Keratinocyte (primary cell): Measurements from ENCODE around the gene KLHDC4. TPM values are rescaled to one million over a fixed set of nuclear protein-coding genes. Genes with fewer than 3 reads are reported as not detected.

Experiments
- DNase-seq: peaks from one replicate; pipeline ENCODE4 v3.0.0-alpha.2; 2011; ENCODE audit warnings: low read depth, missing footprints, low spot score
- FAIRE-seq: peaks from 2 replicates; lab custom pipeline; 2011; peaks lifted over from hg19 to GRCh38; lab: Jason Lieb, UNC
- H2AFZ ChIP-seq: 2 replicates; pipeline ENCODE4 v1.6.0; 2012; ENCODE audit warnings: low read length, control low read depth, inconsistent platforms; ENCODE audit not compliant: control insufficient read depth
- H3K27ac ChIP-seq: 2 replicates; pipeline ENCODE4 v1.5.1; 2011; ENCODE audit warnings: low read length; ENCODE audit not compliant: control insufficient read depth, insufficient read depth
- H3K27me3 ChIP-seq: 3 replicates; pipeline ENCODE4 v1.6.0; 2011; ENCODE audit warnings: low read length; ENCODE audit not compliant: control insufficient read depth, insufficient read depth; ENCODE audit errors: extremely low read depth
- H3K36me3 ChIP-seq, 2 experiments: 2 replicates in 1 of 2; 3 replicates in 1 of 2; pipeline ENCODE4 v1.5.1; 2011; ENCODE audit warnings: low read length in 2 of 2, mild to moderate bottlenecking in 1 of 2; ENCODE audit not compliant: control insufficient read depth in 2 of 2, insufficient read depth in 2 of 2; ENCODE audit errors: extremely low read depth in 1 of 2
- H3K4me1 ChIP-seq: 3 replicates; pipeline ENCODE4 v1.5.1; 2011; ENCODE audit warnings: low read length; ENCODE audit not compliant: control insufficient read depth, insufficient read depth; ENCODE audit errors: extremely low read depth
- H3K4me2 ChIP-seq: 3 replicates; pipeline ENCODE4 v1.6.0; 2011; ENCODE audit warnings: low read depth, low read length; ENCODE audit not compliant: control insufficient read depth, insufficient read depth; ENCODE audit errors: extremely low read depth
- H3K4me3 ChIP-seq, 3 experiments: fragments of 200-600 bp in 1 of 3; sonication (generic) in 1 of 3; 2 replicates in 2 of 3; 3 replicates in 1 of 3; pipeline ENCODE4 v1.5.1; 2011 to 2016; ENCODE audit warnings: low read length in 3 of 3, mild to moderate bottlenecking in 3 of 3, control low read depth in 2 of 3, inconsistent platforms in 1 of 3, low read depth in 1 of 3, mixed read lengths in 1 of 3, mixed run types in 1 of 3, moderate library complexity in 1 of 3; ENCODE audit not compliant: control insufficient read depth in 2 of 3, insufficient read depth in 2 of 3; ENCODE audit errors: extremely low read depth in 1 of 3
- H3K79me2 ChIP-seq: 2 replicates; pipeline ENCODE4 v1.6.0; 2012; ENCODE audit warnings: low read length; ENCODE audit not compliant: control insufficient read depth, insufficient read depth
- H3K9ac ChIP-seq: 3 replicates; pipeline ENCODE4 v1.6.0; 2011; ENCODE audit warnings: low read length; ENCODE audit not compliant: control insufficient read depth, insufficient read depth; ENCODE audit errors: extremely low read depth
- H3K9me1 ChIP-seq: 3 replicates; pipeline ENCODE4 v1.6.0; 2011; ENCODE audit warnings: low read length; ENCODE audit not compliant: control insufficient read depth, insufficient read depth; ENCODE audit errors: extremely low read depth
- H3K9me3 ChIP-seq: 2 replicates; pipeline ENCODE4 v1.5.1; 2012; ENCODE audit warnings: low read depth, low read length; ENCODE audit not compliant: control insufficient read depth
- H4K20me1 ChIP-seq: 3 replicates; pipeline ENCODE4 v1.6.0; 2011; ENCODE audit warnings: low read length; ENCODE audit not compliant: control insufficient read depth, insufficient read depth; ENCODE audit errors: extremely low read depth
- EZH2 ChIP-seq: IDR thresholded peaks from one replicate; pipeline ENCODE4 v1.6.1; 2012; ENCODE audit warnings: inconsistent platforms, mild to moderate bottlenecking, low read length, moderate library complexity
- dilution Hi-C: fragments of 300-500 bp; cut with MboI; formaldehyde crosslinking; loops from one replicate; pipeline ENCODE4 v1.7.0; 2020; ENCODE audit warnings: low sequenced_read_pairs; ENCODE audit not compliant: extremely low pct_ligation_motif_present
- polyA plus RNA-seq, 5 experiments: library from polyadenylated mRNA; depleted of rRNA in 3 of 5; stranded (reverse) in 3 of 5; stranded (forward) in 1 of 5; unstranded in 1 of 5; fragments of >200 nt; gene quantifications; 1 replicate in 1 of 5; 2 replicates in 3 of 5; 3 replicates in 1 of 5; pipeline versions ENCODE4 v1.2.1 to v1.2.3, GENCODE V29; 2011 to 2012; ENCODE audit warnings: missing spikeins in 2 of 5, low read depth in 1 of 5, low replicate concordance in 1 of 5
- TF ChIP-seq, protein P1 (sequence below), 3 experiments: IDR thresholded peaks in 1 of 3; conservative IDR thresholded peaks in 1 of 3; optimal IDR thresholded peaks in 1 of 3; 2 replicates in 2 of 3; 3 replicates in 1 of 3; pipeline versions ENCODE3 to v1.5.1; 2011; ENCODE audit warnings: low read length in 3 of 3, mild to moderate bottlenecking in 3 of 3, moderate library complexity in 2 of 3, control low read depth in 1 of 3, inconsistent platforms in 1 of 3; ENCODE audit not compliant: insufficient read depth in 2 of 3; ENCODE audit errors: extremely low read depth in 1 of 3

Gene KLHDC4
- polyA plus RNA-seq, 1 donor (not counting 4 experiments of a cell fraction or from before 2014, with no cell fraction given), result 13.4 TPM

DNA sequence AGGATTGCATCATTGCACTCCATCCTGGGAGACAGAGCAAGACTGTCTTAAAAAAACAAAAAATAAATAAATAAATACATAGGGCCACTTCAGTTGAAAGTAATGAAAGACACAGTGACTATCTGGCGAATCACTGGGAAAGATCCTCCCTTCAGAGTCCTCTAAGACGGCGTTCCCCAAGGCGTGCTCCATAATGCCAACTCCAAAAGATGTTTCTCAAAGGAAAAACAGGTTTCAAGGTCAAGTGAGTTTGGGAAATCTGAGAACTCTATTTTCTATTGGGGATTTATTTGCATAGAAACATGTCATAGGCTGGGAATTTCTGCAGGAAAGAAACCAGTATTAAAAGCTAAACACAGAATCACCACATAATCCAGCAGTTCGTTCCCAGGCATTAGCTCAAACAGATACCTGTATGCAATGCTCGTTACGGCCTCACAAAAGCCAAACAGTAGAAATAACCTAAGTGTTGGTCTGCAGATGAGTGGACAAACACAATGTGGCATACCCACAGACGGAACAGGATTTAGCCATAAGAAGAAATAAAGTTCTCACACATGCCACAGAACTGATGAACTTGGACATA lies 7.9 kb downstream of the KLHDC4 start:
- H2AFZ ChIP-seq, result no peak overlapping the region
- peaks cover 11 to 27% of the 10 kb centered on the region in 2 experiments for H3K36me3 ChIP-seq
- no peak overlapping the region for H3K4me3 ChIP-seq
- no peaks in the 10 kb centered on the region for H3K27me3 ChIP-seq
- no peak overlapping the region for H3K27ac ChIP-seq
- H3K9me1 ChIP-seq, result no peaks in the 10 kb centered on the region
- H3K4me2 ChIP-seq, result no peak overlapping the region
- peaks cover 9% of the 10 kb centered on the region for H3K79me2 ChIP-seq
- DNase-seq (no peak), FAIRE-seq (no peak)
- dilution Hi-C loops, result no loop called here
- TF ChIP-seq, protein P1, sequence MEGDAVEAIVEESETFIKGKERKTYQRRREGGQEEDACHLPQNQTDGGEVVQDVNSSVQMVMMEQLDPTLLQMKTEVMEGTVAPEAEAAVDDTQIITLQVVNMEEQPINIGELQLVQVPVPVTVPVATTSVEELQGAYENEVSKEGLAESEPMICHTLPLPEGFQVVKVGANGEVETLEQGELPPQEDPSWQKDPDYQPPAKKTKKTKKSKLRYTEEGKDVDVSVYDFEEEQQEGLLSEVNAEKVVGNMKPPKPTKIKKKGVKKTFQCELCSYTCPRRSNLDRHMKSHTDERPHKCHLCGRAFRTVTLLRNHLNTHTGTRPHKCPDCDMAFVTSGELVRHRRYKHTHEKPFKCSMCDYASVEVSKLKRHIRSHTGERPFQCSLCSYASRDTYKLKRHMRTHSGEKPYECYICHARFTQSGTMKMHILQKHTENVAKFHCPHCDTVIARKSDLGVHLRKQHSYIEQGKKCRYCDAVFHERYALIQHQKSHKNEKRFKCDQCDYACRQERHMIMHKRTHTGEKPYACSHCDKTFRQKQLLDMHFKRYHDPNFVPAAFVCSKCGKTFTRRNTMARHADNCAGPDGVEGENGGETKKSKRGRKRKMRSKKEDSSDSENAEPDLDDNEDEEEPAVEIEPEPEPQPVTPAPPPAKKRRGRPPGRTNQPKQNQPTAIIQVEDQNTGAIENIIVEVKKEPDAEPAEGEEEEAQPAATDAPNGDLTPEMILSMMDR (optimal IDR thresholded peaks at IDR 0.05 in 1 of 3, IDR thresholded peaks at IDR 0.05 in 1 of 3, conservative IDR thresholded peaks at IDR 0.05 in 1 of 3; ENCODE audit: extremely low read depth in 1 of 3, insufficient read depth in 2 of 3, low read length in 3 of 3), result no peak
- no peak for TF ChIP-seq EZH2
- H3K4me1 ChIP-seq, result no peaks in the 10 kb centered on the region
- peaks cover 2% of the 10 kb centered on the region for H4K20me1 ChIP-seq
- no peak overlapping the region for H3K9ac ChIP-seq
- no peaks in the 10 kb centered on the region for H3K9me3 ChIP-seq

DNA sequence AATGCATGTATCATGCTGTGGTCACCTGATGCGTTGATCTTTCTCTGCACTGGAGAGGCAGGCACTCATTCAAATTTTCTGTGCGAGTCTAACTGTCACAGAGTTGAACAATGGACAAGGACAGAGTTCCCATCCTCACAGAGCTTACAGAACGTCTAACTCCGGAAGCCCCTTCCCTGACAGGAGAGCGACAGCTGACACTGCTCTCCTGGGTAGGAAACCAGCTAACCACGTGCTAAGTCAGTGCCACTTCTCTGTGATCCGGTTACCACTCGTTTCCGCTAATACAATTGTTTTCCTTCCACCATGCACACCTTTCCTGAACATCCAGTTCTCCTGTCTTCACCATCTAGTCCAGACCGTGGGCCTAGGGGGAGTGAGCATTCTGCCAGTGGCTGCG lies 11.3 kb downstream of the KLHDC4 start:
- Histone ChIP-seq H3K9ac (no peak overlapping the region), H3K9me3 (no peaks in the 10 kb centered on the region), H3K27ac (no peak overlapping the region), H4K20me1 (peaks cover 2% of the 10 kb centered on the region), H3K27me3 (no peaks in the 10 kb centered on the region), H3K36me3 (peaks cover 11 to 28% of the 10 kb centered on the region in 2 experiments), H2AFZ (no peak overlapping the region), H3K4me3 (no peak overlapping the region), H3K9me1 (no peaks in the 10 kb centered on the region), H3K79me2 (peaks cover 3% of the 10 kb centered on the region), H3K4me1 (no peaks in the 10 kb centered on the region), H3K4me2 (no peak overlapping the region)
- FAIRE-seq (no peak), DNase-seq (no peak)
- dilution Hi-C loops, result no loop called here
- TF ChIP-seq, protein P1 (optimal IDR thresholded peaks at IDR 0.05 in 1 of 3, IDR thresholded peaks at IDR 0.05 in 1 of 3, conservative IDR thresholded peaks at IDR 0.05 in 1 of 3; ENCODE audit: extremely low read depth in 1 of 3, insufficient read depth in 2 of 3, low read length in 3 of 3), result no peak
- no peak for TF ChIP-seq EZH2
